HUDEP-2 (cell line): ENCODE results near the gene TFB1M.

ENCODE experiments used
- DNase-seq, 76 experiments: peaks; one replicate each; lab custom pipeline; 2025; ENCODE audit not compliant: unreplicated experiment in 76 of 76; lab: John Stamatoyannopoulos, UW

The TFB1M gene

GRCh38 chr6:155213611-155214372, 100.5 kb downstream of the TFB1M start:
- DNase-seq, result no peak

- DNase-seq, result no peak
These were observed 101.5 kb downstream of the TFB1M start for GRCh38 chr6:155212616-155213380.

GRCh38 chr6:155212106-155212505, 102.2 kb downstream of the TFB1M start:
- no peak for DNase-seq

GRCh38 chr6:155207223-155207622, 107.1 kb downstream of the TFB1M start:
- DNase-seq, result no peak
